ENCODE measurements around the gene FLT1.

DNA sequence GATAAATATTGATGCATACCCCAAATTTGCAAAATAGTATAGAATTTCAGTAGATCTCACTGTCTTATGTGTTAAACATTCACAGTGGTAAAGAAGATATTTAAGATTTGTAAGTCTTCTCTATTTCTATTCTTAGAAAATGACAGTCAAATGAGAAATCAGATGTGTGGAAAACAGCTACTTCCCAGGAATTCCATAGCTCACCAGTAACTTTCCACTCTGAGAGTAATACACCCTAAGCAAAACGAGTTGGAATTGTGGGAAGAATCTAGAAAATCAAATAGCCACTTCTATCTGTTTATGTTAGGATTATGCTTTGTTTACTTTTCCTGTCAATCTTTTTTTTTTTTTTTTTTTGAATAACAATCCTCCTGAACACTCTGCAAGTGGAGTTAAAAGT is 69.1 kb downstream of the FLT1 start:
- TF ChIP-seq, protein P1, sequence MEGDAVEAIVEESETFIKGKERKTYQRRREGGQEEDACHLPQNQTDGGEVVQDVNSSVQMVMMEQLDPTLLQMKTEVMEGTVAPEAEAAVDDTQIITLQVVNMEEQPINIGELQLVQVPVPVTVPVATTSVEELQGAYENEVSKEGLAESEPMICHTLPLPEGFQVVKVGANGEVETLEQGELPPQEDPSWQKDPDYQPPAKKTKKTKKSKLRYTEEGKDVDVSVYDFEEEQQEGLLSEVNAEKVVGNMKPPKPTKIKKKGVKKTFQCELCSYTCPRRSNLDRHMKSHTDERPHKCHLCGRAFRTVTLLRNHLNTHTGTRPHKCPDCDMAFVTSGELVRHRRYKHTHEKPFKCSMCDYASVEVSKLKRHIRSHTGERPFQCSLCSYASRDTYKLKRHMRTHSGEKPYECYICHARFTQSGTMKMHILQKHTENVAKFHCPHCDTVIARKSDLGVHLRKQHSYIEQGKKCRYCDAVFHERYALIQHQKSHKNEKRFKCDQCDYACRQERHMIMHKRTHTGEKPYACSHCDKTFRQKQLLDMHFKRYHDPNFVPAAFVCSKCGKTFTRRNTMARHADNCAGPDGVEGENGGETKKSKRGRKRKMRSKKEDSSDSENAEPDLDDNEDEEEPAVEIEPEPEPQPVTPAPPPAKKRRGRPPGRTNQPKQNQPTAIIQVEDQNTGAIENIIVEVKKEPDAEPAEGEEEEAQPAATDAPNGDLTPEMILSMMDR (IDR thresholded peaks at IDR 0.05), result no peak
- no peak for TF ChIP-seq ZFX (IDR thresholded peaks at IDR 0.05; ENCODE audit: borderline replicate concordance)

All from 22Rv1 (cell line).